Neural cell (in vitro differentiated cells): Measurements from ENCODE around the gene TPRKB. TPM values are rescaled to one million over a fixed set of nuclear protein-coding genes. Genes with fewer than 3 reads are reported as not detected.
"Not testable (repeated sequence)": the region's sequence is repeated elsewhere in the genome, so short reads cannot be mapped to it uniquely, and the experiment has no call there.

Experiments used
- H2AFZ ChIP-seq: fragments of 200-600, 300-800 bp; sonication (generic), shearing (Covaris generic); 2 replicates; pipeline ENCODE4 v1.6.0; 2014; ENCODE audit warnings: low read depth, mild to moderate bottlenecking, antibody characterized with exemption, low read length, moderate library complexity
- H3F3A ChIP-seq: fragments of 200-600 bp; shearing (Covaris generic); 2 replicates; pipeline ENCODE4 v1.6.1; 2016; ENCODE audit warnings: mild to moderate bottlenecking, moderate library complexity, mixed read lengths, antibody characterized with exemption, low read length; ENCODE audit not compliant: insufficient read depth, poor library complexity, severe bottlenecking
- H3K27ac ChIP-seq: fragments of 200-600, 300-800 bp; sonication (generic), shearing (Covaris generic); 2 replicates; pipeline ENCODE4 v1.5.1; 2014; ENCODE audit warnings: mild to moderate bottlenecking, low read length, moderate library complexity
- H3K27me3 ChIP-seq: fragments of 300-800, 200-600 bp; sonication (generic), shearing (Covaris generic); 2 replicates; pipeline ENCODE4 v1.6.0; 2014; ENCODE audit warnings: mild to moderate bottlenecking, low read depth, low read length, moderate library complexity; ENCODE audit not compliant: insufficient read depth
- H3K36me3 ChIP-seq: fragments of 300-800, 200-600 bp; sonication (generic), shearing (Covaris generic); 2 replicates; pipeline ENCODE4 v1.5.1; 2014; ENCODE audit warnings: mild to moderate bottlenecking, antibody characterized with exemption, low read length, moderate library complexity; ENCODE audit not compliant: insufficient read depth
- H3K4me2 ChIP-seq: fragments of 300-800, 200-600 bp; sonication (generic), shearing (Covaris generic); 2 replicates; pipeline ENCODE4 v1.6.0; 2014; ENCODE audit warnings: mild to moderate bottlenecking, low read length
- H3K4me3 ChIP-seq: fragments of 300-800, 200-600 bp; sonication (generic), shearing (Covaris generic); 2 replicates; pipeline ENCODE4 v1.5.1; 2014; ENCODE audit warnings: mild to moderate bottlenecking, low read length, moderate library complexity
- H3K79me2 ChIP-seq: fragments of 200-600 bp; shearing (Covaris generic); replicated peaks from 2 replicates; pipeline ENCODE4 v1.6.0; 2014; ENCODE audit warnings: mild to moderate bottlenecking, low read length, moderate library complexity; ENCODE audit not compliant: insufficient read depth
- H3K9ac ChIP-seq: fragments of 300-800, 200-600 bp; sonication (generic), shearing (Covaris generic); 2 replicates; pipeline ENCODE4 v1.6.1; 2016; ENCODE audit warnings: mild to moderate bottlenecking, low read length, mixed read lengths
- H3K9me2 ChIP-seq: fragments of 200-600 bp; shearing (Covaris generic); 2 replicates; pipeline ENCODE4 v1.6.1; 2016; ENCODE audit warnings: mild to moderate bottlenecking, low read length, mixed read lengths; ENCODE audit not compliant: insufficient read depth
- H3K9me3 ChIP-seq: fragments of 200-600, 300-800 bp; sonication (generic), shearing (Covaris generic); 2 replicates; pipeline ENCODE4 v1.6.1; 2016; ENCODE audit warnings: mild to moderate bottlenecking, mixed run types, low read length, moderate library complexity, mixed read lengths
- H4K20me1 ChIP-seq: fragments of 200-600 bp; shearing (Covaris generic); 2 replicates; pipeline ENCODE4 v1.6.1; 2016; ENCODE audit warnings: mild to moderate bottlenecking, mixed run types; ENCODE audit not compliant: insufficient read depth
- CTCF ChIP-seq: fragments of 450-650 bp; IDR thresholded peaks from 2 replicates; pipeline ENCODE4 v1.5.1; 2014; ENCODE audit warnings: antibody characterized with exemption, mild to moderate bottlenecking, moderate library complexity; ENCODE audit not compliant: poor library complexity, severe bottlenecking
- EP300 ChIP-seq: fragments of 450-650 bp; conservative IDR thresholded peaks from 2 replicates; pipeline ENCODE4 v1.6.1; 2014; ENCODE audit warnings: antibody characterized with exemption, mild to moderate bottlenecking, moderate library complexity; ENCODE audit not compliant: poor library complexity, severe bottlenecking
- EZH2 ChIP-seq: fragments of 200-600, 300-800 bp; shearing (Covaris generic), sonication (generic); IDR thresholded peaks from 2 replicates; pipeline ENCODE4 v1.6.1; 2014; ENCODE audit warnings: antibody characterized with exemption, low read length, borderline replicate concordance, mild to moderate bottlenecking; ENCODE audit not compliant: insufficient read depth, poor library complexity, severe bottlenecking
- MXI1 ChIP-seq: fragments of 450-650 bp; conservative IDR thresholded peaks from 2 replicates; pipeline ENCODE4 v1.6.1; 2014; ENCODE audit warnings: antibody characterized with exemption, mild to moderate bottlenecking; ENCODE audit not compliant: poor library complexity, severe bottlenecking
- POLR2AphosphoS5 ChIP-seq: IDR thresholded peaks from 2 replicates; pipeline ENCODE4 v1.6.1; 2012
- RAD21 ChIP-seq: fragments of 450-650 bp; conservative IDR thresholded peaks from 2 replicates; pipeline ENCODE4 v1.6.1; 2014; ENCODE audit warnings: antibody characterized with exemption, mild to moderate bottlenecking, moderate library complexity
- REST ChIP-seq: IDR thresholded peaks from 2 replicates; pipeline ENCODE4 v1.6.1; 2012; ENCODE audit warnings: borderline replicate concordance
- SMC3 ChIP-seq: fragments of 450-650 bp; conservative IDR thresholded peaks from 2 replicates; pipeline ENCODE4 v1.6.1; 2014; ENCODE audit warnings: antibody characterized with exemption, mild to moderate bottlenecking, moderate library complexity; ENCODE audit not compliant: poor library complexity
- TAF1 ChIP-seq: IDR thresholded peaks from 2 replicates; pipeline ENCODE4 v1.6.1; 2012; ENCODE audit warnings: low read depth
- polyA plus RNA-seq: library from polyadenylated mRNA; depleted of rRNA; stranded (reverse); fragments of >200 nt; gene quantifications from 2 replicates; pipeline ENCODE4 v1.2.3, GENCODE V29; 2014

Gene TPRKB
- polyA plus RNA-seq, 1 donor from 2014 or later, result 162 TPM

DNA sequence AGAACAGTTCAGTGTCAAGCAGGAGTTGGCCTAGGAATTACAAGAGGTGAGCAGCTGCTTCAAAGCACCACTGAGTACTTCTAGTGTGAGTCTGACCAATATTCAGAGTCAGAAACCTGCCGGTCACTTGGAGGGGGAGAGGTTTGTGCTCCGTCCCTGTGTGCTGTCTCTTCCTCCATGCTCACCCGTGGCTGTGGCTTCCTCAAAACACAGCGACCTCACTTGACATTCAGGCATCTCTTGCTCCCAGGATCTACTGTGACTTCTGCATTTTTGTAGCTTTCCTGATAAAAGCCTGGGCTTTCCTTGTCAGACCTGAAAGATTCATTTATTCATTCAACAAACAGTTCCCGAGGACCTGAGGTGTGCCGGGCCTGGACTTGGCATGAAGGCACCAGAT, 32.9 kb downstream of the TPRKB start:
- H3K27ac ChIP-seq, result no peak overlapping the region
- TF ChIP-seq POLR2AphosphoS5, result no peak
- no peak for TF ChIP-seq EP300
- TF ChIP-seq TAF1, result no peak
- no peak for TF ChIP-seq EZH2
- no peak for TF ChIP-seq MXI1
- no peak for TF ChIP-seq SMC3
- no peak for TF ChIP-seq CTCF
- TF ChIP-seq RAD21, result no peak
- no peak for TF ChIP-seq REST

DNA sequence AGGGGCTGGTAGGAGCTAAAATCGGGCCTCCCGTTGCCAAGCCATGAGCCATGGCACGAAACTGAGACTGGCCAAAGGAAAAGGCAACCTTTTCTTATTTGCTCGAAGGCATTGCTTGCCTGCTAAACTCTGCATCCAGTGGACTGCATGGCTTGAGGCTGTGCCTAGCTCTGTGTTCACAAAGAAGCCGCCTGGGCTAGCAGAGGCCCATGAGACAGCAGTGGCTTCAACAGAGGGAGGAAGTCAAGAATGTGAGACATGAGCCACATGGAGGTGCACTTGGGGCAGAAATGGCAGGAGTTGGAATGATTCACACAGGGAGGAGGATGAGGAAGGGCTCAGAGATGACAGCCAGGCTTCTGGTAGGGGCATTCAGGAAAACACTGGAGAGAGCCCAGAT, 33.5 kb downstream of the TPRKB start:
- H3K79me2 ChIP-seq, result no peaks in the 10 kb centered on the region
- H2AFZ ChIP-seq, result no peak overlapping the region
- H3K27me3 ChIP-seq, result no peaks in the 10 kb centered on the region
- no peaks in the 10 kb centered on the region for H3K36me3 ChIP-seq
- H3K9me3 ChIP-seq, result no peaks in the 10 kb centered on the region
- H4K20me1 ChIP-seq, result no peaks in the 10 kb centered on the region
- H3K9ac ChIP-seq, result no peak overlapping the region
- H3K4me2 ChIP-seq, result no peak overlapping the region
- H3F3A ChIP-seq, result no peaks in the 10 kb centered on the region
- no peaks in the 10 kb centered on the region for H3K9me2 ChIP-seq
- H3K27ac ChIP-seq, result no peak overlapping the region
- TF ChIP-seq TAF1 (no peak), REST (no peak), CTCF (no peak), SMC3 (no peak), MXI1 (no peak), RAD21 (no peak)
- no peak overlapping the region for H3K4me3 ChIP-seq

More for the DNA sequence above, 32.9 kb downstream of the TPRKB start:
- no peak overlapping the region for H3K4me2 ChIP-seq
- no peaks in the 10 kb centered on the region for H3K27me3 ChIP-seq
- no peaks in the 10 kb centered on the region for H4K20me1 ChIP-seq
- no peak overlapping the region for H3K9ac ChIP-seq
- H3K36me3 ChIP-seq, result no peaks in the 10 kb centered on the region
- H3K9me3 ChIP-seq, result no peaks in the 10 kb centered on the region
- no peaks in the 10 kb centered on the region for H3K9me2 ChIP-seq
- H3K4me3 ChIP-seq, result no peak overlapping the region
- no peak overlapping the region for H2AFZ ChIP-seq
- no peaks in the 10 kb centered on the region for H3K79me2 ChIP-seq
- H3F3A ChIP-seq, result no peaks in the 10 kb centered on the region

DNA sequence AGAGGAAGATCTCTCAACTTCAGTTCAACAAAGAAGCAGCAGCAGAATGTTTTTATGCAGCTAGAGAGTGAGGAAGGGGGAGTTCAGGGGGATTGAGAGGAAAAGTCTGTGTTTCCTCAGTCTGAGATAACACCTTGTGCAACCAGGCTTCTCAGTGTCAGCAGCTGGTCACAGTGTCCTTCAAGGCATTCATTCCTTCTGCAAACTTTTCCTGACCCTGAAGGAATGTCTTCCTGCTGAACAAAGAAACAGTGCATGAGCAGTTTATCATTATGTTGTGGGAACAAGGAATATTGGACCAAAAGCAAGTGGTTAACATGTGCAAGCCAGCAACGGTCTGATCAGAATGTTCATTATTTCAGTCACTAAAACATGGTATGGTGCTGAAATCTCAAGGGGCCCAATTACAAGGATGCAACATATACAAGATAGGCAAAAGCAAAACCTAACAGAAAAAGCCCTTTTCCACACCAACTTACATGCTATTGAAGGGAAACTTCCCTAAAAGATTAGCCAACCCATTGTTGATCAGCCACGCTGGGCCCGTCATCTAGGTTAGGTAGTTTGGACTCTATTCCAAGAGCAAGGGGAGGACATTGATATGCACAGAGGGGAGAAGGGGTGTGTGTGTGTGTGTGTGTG, 34.2 kb downstream of the TPRKB start:
- H3K27ac ChIP-seq, H3K36me3 ChIP-seq, H3K4me3 ChIP-seq, H2AFZ ChIP-seq, H3K4me2 ChIP-seq, H4K20me1 ChIP-seq, H3K9ac ChIP-seq, H3F3A ChIP-seq, H3K79me2 ChIP-seq, H3K9me2 ChIP-seq, H3K27me3 ChIP-seq, H3K9me3 ChIP-seq: not testable (repeated sequence)
